GM18511 (cell line): ENCODE results near the gene UTP11.

Source experiments
- ATAC-seq: cut with Tn5 transposase; IDR thresholded peaks from one replicate; pipeline ENCODE4 v1.9.1; 2021; ENCODE audit warnings: mild to moderate bottlenecking, moderate library complexity; ENCODE audit not compliant: unreplicated experiment

Gene UTP11

DNA sequence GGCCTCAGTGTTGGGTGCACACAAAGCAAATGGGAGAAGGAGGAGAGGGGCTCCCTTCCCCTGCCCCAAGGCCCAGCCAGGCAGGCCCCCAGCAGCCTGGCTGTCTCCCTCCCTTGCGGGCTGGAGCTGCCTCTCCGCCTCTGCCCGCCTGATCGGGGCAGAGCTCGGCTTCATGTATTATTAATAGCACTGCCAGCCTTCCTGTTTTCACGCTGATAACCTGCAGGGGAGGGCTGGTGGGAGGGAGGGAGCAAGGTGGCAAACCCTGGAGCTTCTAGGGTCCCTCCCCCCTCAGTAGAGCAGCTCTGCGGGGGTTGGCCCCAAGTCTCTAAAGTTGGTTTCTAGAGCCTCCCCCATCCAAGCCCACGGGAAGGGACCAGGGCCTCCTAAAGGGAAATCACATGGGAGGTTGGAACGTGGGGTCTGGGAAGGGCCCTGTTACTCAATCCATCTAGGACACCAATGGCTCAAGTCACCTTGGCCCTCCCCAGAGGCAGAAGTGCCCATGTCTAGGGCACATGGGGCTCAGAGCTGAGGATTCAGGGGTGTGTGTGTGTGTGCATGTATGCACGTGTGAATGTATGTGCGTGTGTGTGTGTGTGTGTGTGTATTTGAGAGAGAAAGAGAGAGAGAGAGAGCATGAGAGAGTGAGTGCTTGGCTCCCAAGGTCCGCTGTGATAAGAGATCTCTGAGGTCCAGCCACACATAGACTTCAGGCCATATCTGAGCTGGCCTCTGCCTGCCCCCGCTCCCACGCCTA, 55.9 kb downstream of the UTP11 start:
- no peak for ATAC-seq

DNA sequence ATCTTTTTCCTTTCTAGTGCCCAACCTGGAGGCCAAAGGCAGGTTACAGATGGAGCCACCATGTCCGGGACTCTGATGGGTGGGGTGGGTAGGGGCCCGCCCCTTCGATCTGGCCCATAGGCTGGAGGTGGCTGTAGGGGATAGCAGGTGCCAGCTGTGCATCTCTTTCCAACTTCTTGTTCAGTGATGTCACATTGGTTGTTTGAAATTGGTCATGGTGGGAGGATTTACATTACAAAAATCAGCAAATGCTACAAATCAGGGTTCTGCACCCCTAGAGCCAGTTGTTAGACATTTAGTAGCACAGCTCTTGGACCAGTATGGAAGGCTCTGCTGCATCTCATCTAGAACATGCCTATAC, 56.4 kb downstream of the UTP11 start:
- no peak for ATAC-seq

DNA sequence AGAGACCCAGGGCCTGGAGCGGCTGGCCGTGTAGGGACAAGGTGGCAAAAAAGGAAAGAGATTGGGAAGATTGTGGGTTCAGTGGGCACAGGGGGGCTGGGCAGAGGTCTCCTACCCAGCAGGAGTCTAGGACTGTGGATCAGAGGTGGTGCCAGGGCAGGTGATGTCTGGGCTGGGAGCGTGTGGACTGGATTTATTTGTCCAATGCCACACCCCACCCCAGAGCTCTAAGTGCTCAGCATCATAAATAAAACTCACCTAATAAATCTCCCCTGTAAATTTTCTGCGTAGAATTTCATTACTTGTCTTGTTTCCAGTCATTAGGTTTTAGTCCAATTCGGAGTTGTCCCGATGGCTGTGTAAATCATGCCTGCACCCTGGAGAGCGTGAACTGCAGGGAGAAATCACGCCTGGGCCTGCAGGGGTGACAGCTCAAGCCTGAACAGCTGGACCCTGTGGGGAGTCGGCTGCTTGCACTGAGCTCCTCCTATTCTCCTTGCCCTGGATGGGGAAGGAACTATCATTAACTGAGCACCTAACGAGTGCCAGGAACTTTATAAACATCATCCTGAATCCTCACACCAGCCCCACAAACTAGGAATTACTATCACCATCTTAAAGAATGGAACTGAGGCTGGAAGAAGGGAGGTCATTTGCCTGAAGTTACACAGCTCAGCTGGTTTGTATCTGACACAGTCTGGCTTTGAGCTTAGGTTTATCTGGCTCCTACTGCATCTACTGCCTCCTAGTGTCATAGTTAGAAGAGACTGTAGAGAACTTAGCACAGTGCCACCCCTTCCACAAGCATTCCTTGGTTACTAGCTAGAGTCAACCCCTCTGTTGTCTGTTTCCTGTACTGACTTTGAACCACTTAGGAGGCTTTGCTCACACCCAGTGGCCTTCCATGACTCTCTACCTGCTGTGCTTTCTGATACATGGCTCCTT, 59.0 kb downstream of the UTP11 start:
- no peak for ATAC-seq

DNA sequence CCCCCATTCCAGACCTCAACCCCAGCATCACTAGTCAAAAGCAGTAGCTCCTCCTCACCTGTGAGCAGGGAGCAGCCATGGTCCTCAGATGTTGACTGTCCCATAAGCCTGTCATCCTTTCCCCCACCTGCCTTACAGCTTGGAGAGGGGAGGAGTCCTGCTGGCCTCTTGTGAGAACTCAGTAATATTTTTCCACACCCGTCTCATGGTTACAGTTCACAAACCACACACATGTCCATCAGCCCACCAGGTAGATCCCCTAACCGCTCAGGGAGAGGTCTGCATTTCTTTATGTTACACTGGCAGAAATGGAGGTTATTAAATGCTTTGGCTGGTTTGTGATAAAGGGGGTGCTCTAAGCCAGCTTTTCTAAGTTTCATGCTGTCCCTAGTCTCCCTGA, 60.3 kb downstream of the UTP11 start:
- no peak for ATAC-seq

DNA sequence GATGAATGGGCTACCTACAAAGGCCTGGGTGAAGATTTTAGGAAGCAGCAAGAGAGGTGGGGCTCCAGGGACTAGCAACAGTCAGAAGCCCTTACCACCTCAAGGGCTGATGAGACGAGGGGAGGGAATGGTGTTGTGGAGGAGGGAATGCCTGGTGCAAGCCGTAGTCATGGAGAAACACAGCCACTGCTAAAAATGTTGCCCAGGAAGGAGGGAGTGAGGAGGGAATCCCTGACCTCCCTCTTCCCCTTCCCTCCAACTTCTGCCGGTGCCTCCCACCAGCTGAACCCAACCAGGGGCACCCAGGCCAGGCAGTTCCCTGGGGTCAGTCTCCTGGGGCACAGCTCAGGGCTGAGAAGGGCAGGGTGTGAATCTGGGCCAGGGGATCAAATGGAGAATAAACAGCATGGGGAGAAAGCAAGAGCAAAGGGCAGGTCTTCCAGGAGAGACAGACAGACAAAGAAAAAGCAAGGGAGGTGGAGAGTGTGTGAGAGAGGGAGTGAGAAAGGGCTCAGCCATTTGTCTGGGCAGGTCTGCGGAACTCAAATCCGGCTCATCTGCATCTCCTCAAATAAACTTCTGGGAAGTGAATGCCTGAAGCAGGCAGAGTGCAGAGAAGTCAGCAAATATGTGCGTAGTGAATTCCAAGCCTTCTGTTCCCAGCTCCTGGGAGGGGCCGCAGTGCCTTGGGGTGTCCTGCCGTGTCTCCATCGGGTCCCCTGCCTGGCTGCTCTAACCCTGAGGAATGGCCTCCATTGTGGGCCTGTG, 61.2 kb downstream of the UTP11 start:
- no peak for ATAC-seq

DNA sequence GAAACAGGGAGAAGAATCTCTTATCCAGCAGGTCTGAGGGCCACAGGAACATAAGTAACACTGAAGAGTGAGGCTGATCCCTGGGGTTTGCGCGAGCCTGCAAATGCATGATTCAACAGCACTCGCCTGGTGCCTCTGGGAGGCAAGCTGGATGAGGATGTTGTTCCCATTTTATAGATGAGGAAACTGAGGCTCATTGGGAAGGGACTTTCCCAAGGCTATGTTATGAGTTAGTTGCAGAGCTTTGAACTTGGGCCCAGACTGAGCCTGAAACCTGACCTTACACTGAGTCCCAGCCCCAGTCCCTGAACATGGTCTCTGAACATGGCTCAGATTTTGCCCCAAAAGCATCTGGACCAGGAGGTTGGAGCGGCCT, 61.8 kb downstream of the UTP11 start:
- no peak for ATAC-seq
